Upper lobe of right lung (tissue), 1 donor: ENCODE measurements around the gene VCAN. TPM values are rescaled to one million over a fixed set of nuclear protein-coding genes. Genes with fewer than 3 reads are reported as not detected.

Experiments
- ATAC-seq: fragments of 200-7000 bp; cut with Tn5 transposase; one replicate; pipeline ENCODE4 v1.9.1; 2020; ENCODE audit warnings: mild to moderate bottlenecking, moderate library complexity
- DNase-seq: peaks from one replicate; pipeline ENCODE4 v3.0.0-alpha.2; 2020
- H3K27ac ChIP-seq: fragments of 200-600 bp; one replicate; pipeline ENCODE4 v1.8.0; 2022
- H3K27me3 ChIP-seq: fragments of 200-600 bp; one replicate; pipeline ENCODE4 v1.8.0; 2022; ENCODE audit warnings: mild to moderate bottlenecking
- H3K36me3 ChIP-seq: fragments of 200-600 bp; one replicate; pipeline ENCODE4 v1.8.0; 2022
- H3K4me1 ChIP-seq: fragments of 200-600 bp; one replicate; pipeline ENCODE4 v1.8.0; 2022
- H3K4me3 ChIP-seq: fragments of 200-600 bp; one replicate; pipeline ENCODE4 v1.8.0; 2022; ENCODE audit warnings: mild to moderate bottlenecking
- H3K9me3 ChIP-seq: fragments of 200-600 bp; one replicate; pipeline ENCODE4 v1.8.0; 2022
- CTCF ChIP-seq: fragments of 200-600 bp; IDR thresholded peaks from one replicate; pipeline ENCODE4 v1.8.0; 2022; ENCODE audit warnings: antibody characterized with exemption
- intact Hi-C: fragments of 100-400 bp; cut with DNase I; formaldehyde crosslinking; loops from one replicate; pipeline ENCODE4 v1.11.0; 2022
- total RNA-seq: library from RNA; stranded (reverse); fragmentation: NEBNext Ultra II Directional; extraction: Animal tissue kit (Norgen Biotek cat#: 25700); gene quantifications from one replicate; pipeline ENCODE4 v1.2.1, GENCODE V29; 2021
- donor health status: DM: no; HTN: yes; CAD: no; lungs with severe emphysema.

The VCAN gene
- total RNA-seq, 1 donor from 2014 or later, result 90.0 TPM

- Histone ChIP-seq H3K36me3 (no peaks in the 10 kb centered on the region), H3K27ac (no peak overlapping the region), H3K4me1 (no peaks in the 10 kb centered on the region), H3K4me3 (no peak overlapping the region), H3K9me3 (no peaks in the 10 kb centered on the region), H3K27me3 (no peaks in the 10 kb centered on the region)
- intact Hi-C loops, result no loop called here
- TF ChIP-seq CTCF, result no peak
- DNase-seq (no peak), ATAC-seq (no peak)
Measured at GRCh38 chr5:83518319-83519061, 46.9 kb downstream of the VCAN start.

- no peak for TF ChIP-seq CTCF
- H3K4me1 ChIP-seq, result no peaks in the 10 kb centered on the region
- no peaks in the 10 kb centered on the region for H3K9me3 ChIP-seq
- H3K27ac ChIP-seq, result no peak overlapping the region
- no peak overlapping the region for H3K4me3 ChIP-seq
- intact Hi-C loops, result no loop called here
- no peaks in the 10 kb centered on the region for H3K36me3 ChIP-seq
- ATAC-seq, result no peak
- no peaks in the 10 kb centered on the region for H3K27me3 ChIP-seq
- DNase-seq, result no peak
Measured at GRCh38 chr5:83522446-83522845, 50.9 kb downstream of the VCAN start.

GRCh38 chr5:83523929-83524328, 52.4 kb downstream of the VCAN start:
- no peaks in the 10 kb centered on the region for H3K36me3 ChIP-seq
- intact Hi-C loops, result no loop called here
- H3K27ac ChIP-seq, result no peak overlapping the region
- no peaks in the 10 kb centered on the region for H3K27me3 ChIP-seq
- no peak for TF ChIP-seq CTCF
- DNase-seq (no peak), ATAC-seq (no peak)
- H3K4me3 ChIP-seq, result no peak overlapping the region
- H3K4me1 ChIP-seq, result no peaks in the 10 kb centered on the region
- H3K9me3 ChIP-seq, result no peaks in the 10 kb centered on the region

- Histone ChIP-seq H3K27ac (no peak overlapping the region), H3K4me3 (no peak overlapping the region), H3K4me1 (no peaks in the 10 kb centered on the region), H3K9me3 (no peaks in the 10 kb centered on the region), H3K36me3 (no peaks in the 10 kb centered on the region), H3K27me3 (no peaks in the 10 kb centered on the region)
- ATAC-seq, result no peak
- TF ChIP-seq CTCF, result no peak
- no peak for DNase-seq
- intact Hi-C loops, result no loop called here
Measured at GRCh38 chr5:83524345-83524744, 52.8 kb downstream of the VCAN start.

GRCh38 chr5:83524991-83525390, 53.4 kb downstream of the VCAN start:
- H3K4me1 ChIP-seq, result no peaks in the 10 kb centered on the region
- no peak for ATAC-seq
- H3K27ac ChIP-seq, result no peak overlapping the region
- H3K4me3 ChIP-seq, result no peak overlapping the region
- no peaks in the 10 kb centered on the region for H3K36me3 ChIP-seq
- no peak for DNase-seq
- no peak for TF ChIP-seq CTCF
- H3K9me3 ChIP-seq, result no peaks in the 10 kb centered on the region
- intact Hi-C loops, result no loop called here
- H3K27me3 ChIP-seq, result no peaks in the 10 kb centered on the region

GRCh38 chr5:83526289-83526688, 54.7 kb downstream of the VCAN start:
- intact Hi-C loops, result no loop called here

More at GRCh38 chr5:83526289-83526688, 54.7 kb downstream of the VCAN start:
- no peak for TF ChIP-seq CTCF
- ATAC-seq, result no peak
- Histone ChIP-seq H3K27me3 (no peaks in the 10 kb centered on the region), H3K4me3 (no peak overlapping the region), H3K4me1 (no peaks in the 10 kb centered on the region), H3K27ac (no peak overlapping the region), H3K36me3 (no peaks in the 10 kb centered on the region), H3K9me3 (no peaks in the 10 kb centered on the region)
- no peak for DNase-seq
